Mesodermal cell (in vitro differentiated cells): ENCODE data around the gene IFT81.

ENCODE experiments used
- H3K27ac ChIP-seq: 2 replicates; pipeline ENCODE4 v1.7.0; 2013; ENCODE audit warnings: mild to moderate bottlenecking, low read depth, low read length, moderate library complexity; ENCODE audit not compliant: severe bottlenecking
- H3K36me3 ChIP-seq: 2 replicates; pipeline ENCODE4 v1.7.1; 2013; ENCODE audit warnings: mild to moderate bottlenecking, low read length, moderate library complexity; ENCODE audit not compliant: control insufficient read depth, insufficient read depth
- H3K4me1 ChIP-seq: one replicate; pipeline ENCODE4 v1.7.1; 2013; ENCODE audit warnings: mild to moderate bottlenecking, low read length; ENCODE audit not compliant: insufficient read depth, control insufficient read depth, poor library complexity, severe bottlenecking
- H3K4me3 ChIP-seq: 2 replicates; pipeline ENCODE4 v1.7.0; 2013; ENCODE audit warnings: low read length, control low read depth, mild to moderate bottlenecking; ENCODE audit not compliant: insufficient read depth, poor library complexity, severe bottlenecking; ENCODE audit errors: extremely low read depth
- H3K9me3 ChIP-seq: 2 replicates; pipeline ENCODE4 v1.7.1; 2013; ENCODE audit warnings: mild to moderate bottlenecking, low read length, moderate library complexity; ENCODE audit not compliant: control insufficient read depth
- WGBS, 2 experiments: methylation state at CpG; one replicate each; pipeline ENCODE4 v1.1.5; 2013; ENCODE audit warnings: missing lambda C conversion rate in 2 of 2; ENCODE audit not compliant: insufficient coverage in 2 of 2; 5-methylcytosine and 5-hydroxymethylcytosine counted together

The IFT81 gene

DNA sequence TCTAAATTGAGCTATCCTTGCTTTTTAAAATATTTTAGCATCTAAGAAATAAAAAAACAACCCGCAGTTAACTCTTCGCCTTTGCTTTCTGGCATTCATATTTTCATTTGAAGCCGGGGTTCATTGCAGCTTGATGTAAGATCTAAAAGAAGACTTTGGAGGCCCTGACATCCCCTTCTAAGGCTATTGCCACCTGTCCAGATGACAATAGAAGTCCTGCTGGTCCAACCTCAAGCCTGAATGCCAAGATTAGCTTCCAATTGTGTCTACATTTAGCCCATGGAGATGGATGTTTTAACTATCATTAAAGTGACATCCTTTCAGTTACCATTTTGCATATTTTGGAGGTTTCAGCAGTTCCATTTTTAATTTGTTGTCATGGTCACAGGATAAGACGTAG lies 105.3 kb downstream of the IFT81 start:
- WGBS, 2 experiments = 94 to 100% methylated on average over 2 of the region's 4 CpGs
- H3K36me3 ChIP-seq = no peaks in the 10 kb centered on the region
- H3K9me3 ChIP-seq = no peaks in the 10 kb centered on the region
- no peak overlapping the region for H3K27ac ChIP-seq
- peaks cover 6% of the 10 kb centered on the region for H3K4me1 ChIP-seq
- H3K4me3 ChIP-seq = no peak overlapping the region

DNA sequence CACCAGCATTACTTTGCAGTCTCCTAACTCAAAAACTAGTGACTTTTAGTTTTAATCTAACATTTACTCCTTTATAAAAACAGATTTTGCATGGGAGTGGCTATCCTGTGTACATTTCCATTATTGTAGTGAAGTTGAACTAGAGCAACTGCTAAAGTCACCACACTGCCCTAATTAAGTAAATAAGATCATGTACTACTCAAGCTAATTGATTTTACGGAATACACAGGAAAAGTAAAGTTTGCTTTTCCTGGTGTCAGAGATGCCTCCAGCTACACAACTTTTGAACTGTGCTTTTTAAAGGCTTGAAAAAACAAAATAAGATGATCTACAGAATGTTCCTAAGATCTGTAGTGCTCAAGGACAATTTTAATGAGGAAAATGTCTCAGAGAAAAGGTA lies 106.5 kb downstream of the IFT81 start:
- H3K27ac ChIP-seq = no peak overlapping the region
- WGBS, 2 experiments = 100% methylated on average over 1 of the region's 1 CpG; no CpG with 5 or more reads in 1 of the 2 experiments
- H3K4me1 ChIP-seq = peaks cover 6% of the 10 kb centered on the region
- H3K9me3 ChIP-seq = no peaks in the 10 kb centered on the region
- no peaks in the 10 kb centered on the region for H3K36me3 ChIP-seq
- H3K4me3 ChIP-seq = no peak overlapping the region

DNA sequence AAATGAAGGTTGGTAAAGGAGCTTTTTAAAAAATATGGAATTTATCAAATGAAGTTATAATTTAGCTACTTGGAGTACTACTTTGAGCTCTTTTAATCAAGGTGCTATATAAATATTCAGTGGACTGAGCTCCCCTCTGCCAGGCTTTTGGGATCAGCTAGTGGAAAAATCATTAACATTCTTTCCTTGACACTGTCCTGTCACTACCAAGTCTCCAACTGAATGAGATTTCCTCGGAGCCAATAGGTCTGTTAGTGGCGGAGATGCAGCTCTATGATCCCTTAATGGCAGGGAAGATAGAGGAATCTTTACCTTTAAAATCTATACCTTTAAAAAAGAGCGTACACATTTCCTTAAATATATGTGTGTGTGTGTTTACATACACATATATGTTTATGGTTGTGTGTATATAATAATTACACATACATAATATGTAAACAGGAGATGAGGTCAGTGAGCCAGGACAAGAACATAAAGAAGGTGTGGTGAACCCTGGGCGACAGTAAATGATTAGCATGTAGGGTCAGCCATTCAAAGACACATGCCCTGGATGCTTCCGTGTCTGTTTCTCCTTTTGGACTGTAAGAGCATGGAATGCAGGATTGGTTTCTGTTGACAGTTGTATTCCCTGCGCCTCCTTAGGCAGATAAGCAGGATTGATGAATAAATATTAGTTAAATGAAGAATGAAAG lies 109.2 kb downstream of the IFT81 start:
- Histone ChIP-seq H3K27ac (peak overlapping the region; percentile 52), H3K36me3 (no peaks in the 10 kb centered on the region), H3K4me1 (peaks cover 6% of the 10 kb centered on the region), H3K4me3 (no peak overlapping the region), H3K9me3 (no peaks in the 10 kb centered on the region)
- 53 to 81% methylated on average over 2 to 4 of the region's 6 CpGs for WGBS, 2 experiments

DNA sequence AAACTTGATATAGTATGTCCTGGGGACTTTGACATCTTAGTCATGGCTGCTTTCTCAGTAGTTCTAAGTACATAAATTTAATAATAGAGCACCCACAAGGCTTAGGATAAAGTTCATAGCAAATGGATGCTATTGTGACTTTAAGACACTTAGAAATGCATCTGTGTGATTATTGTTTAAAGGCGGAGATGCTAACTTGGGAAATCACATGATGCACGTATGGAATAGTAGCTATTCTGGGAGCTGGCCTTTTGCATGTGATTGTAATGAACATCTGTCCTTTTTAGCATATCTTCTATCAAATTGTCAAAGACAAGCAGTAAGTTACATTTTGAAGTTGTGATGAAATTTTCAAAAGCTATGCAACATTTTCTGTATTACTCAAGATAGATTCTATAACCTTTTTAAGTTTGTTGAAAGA lies 110.2 kb downstream of the IFT81 start:
- Histone ChIP-seq H3K4me3 (no peak overlapping the region), H3K9me3 (no peaks in the 10 kb centered on the region), H3K36me3 (no peaks in the 10 kb centered on the region), H3K4me1 (peaks cover 6% of the 10 kb centered on the region), H3K27ac (no peak overlapping the region)
- 86% methylated on average over 1 of the region's 2 CpGs; no CpG with 5 or more reads in 1 of the 2 experiments for whole genome bisulfite sequencing, 2 experiments

DNA sequence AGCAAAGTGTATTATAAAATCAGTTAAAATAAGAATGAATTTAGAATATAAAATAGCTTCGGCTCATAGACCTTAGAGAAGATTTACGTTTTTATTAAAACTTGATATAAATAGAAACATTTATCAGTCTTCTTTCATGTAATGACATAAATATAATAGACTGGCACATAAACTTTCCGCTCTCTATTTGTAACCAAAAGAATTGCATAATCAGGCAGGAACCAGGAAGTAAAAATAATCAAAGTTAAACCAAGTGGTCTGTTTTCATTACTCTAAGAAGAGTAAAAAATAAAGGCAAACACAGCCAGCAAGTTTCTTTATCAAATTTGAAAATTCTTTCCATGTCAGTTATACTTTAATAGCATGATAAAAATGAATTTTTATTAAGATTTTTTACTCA lies 110.6 kb downstream of the IFT81 start:
- WGBS, 2 experiments = no CpG with 5 or more reads among the region's 3 CpGs
- Histone ChIP-seq H3K36me3 (no peaks in the 10 kb centered on the region), H3K4me1 (peaks cover 6% of the 10 kb centered on the region), H3K4me3 (no peak overlapping the region), H3K9me3 (no peaks in the 10 kb centered on the region), H3K27ac (no peak overlapping the region)

DNA sequence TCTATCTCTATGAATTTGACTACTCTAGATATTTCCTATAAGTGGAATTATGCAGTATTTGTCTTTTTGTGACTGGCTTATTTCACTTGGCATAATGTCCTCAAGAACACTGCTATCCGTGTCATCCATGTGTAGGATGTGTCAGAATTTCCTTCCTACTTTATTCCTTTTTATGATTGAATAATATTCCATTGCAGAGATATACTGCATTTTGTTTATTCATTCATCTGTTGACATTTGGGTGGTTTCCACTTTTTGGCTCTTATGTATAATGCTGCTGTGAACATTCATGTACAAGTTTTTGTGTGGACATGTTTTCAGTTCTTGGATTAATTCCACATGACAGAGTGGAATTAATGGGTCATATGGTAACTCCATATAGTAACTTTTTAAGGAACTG lies 111.2 kb downstream of the IFT81 start:
- WGBS, 2 experiments = no CpG with 5 or more reads among the region's 1 CpG

DNA sequence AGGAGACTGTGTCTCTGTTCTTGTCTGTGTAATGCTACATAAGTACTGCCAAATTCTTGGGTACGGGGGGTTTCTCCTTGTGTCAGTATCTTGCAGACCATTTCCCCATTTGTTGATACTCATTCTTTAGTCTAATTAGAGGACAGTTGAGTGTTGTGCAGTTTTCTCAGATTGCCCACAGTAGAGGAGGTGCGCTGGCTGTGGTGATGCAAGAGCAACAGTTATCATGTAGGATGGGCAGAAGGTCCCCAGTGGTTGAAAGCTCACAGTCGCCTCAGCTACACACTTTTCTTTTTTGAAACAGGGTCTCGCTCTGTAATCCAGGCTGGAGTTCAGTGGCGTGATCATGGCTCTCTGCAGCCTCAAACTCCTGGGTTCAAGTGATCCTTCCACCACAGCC lies 119.1 kb downstream of the IFT81 start:
- Histone ChIP-seq H3K9me3 (no peaks in the 10 kb centered on the region), H3K4me1 (peaks cover 14% of the 10 kb centered on the region), H3K4me3 (no peak overlapping the region), H3K27ac (no peak overlapping the region), H3K36me3 (peaks cover 2% of the 10 kb centered on the region)
- 88 to 97% methylated on average over 4 of the region's 5 CpGs for WGBS, 2 experiments

More for the DNA sequence above, 111.2 kb downstream of the IFT81 start:
- no peaks in the 10 kb centered on the region for H3K36me3 ChIP-seq
- no peaks in the 10 kb centered on the region for H3K9me3 ChIP-seq
- H3K4me1 ChIP-seq = peaks cover 6% of the 10 kb centered on the region
- H3K27ac ChIP-seq = no peak overlapping the region
- H3K4me3 ChIP-seq = no peak overlapping the region

DNA sequence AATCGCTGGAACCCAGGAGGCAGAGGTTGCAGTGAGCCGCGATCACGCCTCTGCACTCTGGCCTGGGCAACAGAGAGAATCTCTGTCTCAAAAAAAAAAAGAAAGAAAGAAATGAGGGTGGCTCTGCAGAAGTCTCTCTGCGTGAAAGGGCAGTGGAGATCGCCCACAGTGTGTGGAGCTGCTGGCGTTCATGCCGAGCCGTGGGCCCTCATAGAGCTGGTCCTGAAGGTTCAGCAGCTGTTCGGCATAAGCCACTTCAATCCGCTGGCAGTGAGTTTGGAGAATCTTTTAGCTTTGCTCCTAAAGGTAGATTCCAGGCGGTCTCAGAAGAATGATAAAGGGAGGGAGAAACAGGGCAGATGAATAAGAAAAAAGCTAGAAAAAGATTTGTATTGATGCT lies 120.2 kb downstream of the IFT81 start:
- Histone ChIP-seq H3K36me3 (peaks cover 2% of the 10 kb centered on the region), H3K27ac (peak overlapping the region; percentile 8), H3K4me3 (no peak overlapping the region), H3K9me3 (no peaks in the 10 kb centered on the region), H3K4me1 (peaks cover 14% of the 10 kb centered on the region)
- 90 to 95% methylated on average over 10 to 12 of the region's 12 CpGs for WGBS, 2 experiments

DNA sequence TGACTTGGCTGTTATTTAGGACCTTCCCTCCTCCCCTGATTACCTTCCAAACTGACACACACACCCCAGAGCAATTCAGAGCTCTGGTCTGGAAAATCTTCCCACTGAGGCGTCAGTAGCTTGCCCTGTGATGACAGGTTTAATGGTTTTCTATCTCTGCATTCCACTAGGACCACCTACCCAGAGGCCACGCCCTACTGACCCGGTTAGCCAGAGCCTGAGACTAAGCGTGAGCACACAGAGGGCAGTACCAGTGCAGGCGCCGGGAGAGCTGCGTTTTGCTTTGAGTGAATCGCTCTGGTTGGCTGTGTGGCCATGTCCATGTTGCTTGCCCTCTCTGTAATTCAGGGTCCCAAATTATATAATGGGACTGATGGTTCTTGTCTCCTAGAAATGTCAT lies 120.7 kb downstream of the IFT81 start:
- Histone ChIP-seq H3K36me3 (peaks cover 2% of the 10 kb centered on the region), H3K9me3 (no peaks in the 10 kb centered on the region), H3K27ac (peak overlapping the region; percentile 8), H3K4me1 (peaks cover 14% of the 10 kb centered on the region), H3K4me3 (no peak overlapping the region)
- 6 to 17% methylated on average over 2 to 7 of the region's 8 CpGs for WGBS, 2 experiments

DNA sequence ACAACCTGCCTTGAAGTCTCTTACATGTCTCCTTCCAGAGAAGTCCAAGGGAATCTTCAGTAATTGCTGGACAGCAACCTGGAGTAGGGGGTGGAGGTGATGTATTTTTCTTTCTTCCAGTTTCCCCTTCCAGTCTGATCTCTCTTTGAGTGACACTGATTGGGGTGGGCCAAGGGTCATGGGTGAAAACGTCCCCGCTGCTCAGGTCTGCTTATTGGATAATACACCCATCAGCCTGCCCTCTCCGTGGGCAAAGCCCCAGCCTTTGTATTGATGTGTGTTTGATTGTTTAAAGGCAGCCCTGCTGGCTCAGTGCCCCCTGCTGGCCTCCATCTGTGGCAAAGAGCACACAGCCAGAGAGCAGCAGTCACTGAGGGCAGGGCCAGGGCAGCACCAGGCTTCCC lies 121.2 kb downstream of the IFT81 start:
- H3K4me1 ChIP-seq = peaks cover 14% of the 10 kb centered on the region
- no peak overlapping the region for H3K27ac ChIP-seq
- no peak overlapping the region for H3K4me3 ChIP-seq
- peaks cover 2% of the 10 kb centered on the region for H3K36me3 ChIP-seq
- no peaks in the 10 kb centered on the region for H3K9me3 ChIP-seq
- 50% methylated on average over 1 of the region's 3 CpGs; no CpG with 5 or more reads in 1 of the 2 experiments for WGBS, 2 experiments

DNA sequence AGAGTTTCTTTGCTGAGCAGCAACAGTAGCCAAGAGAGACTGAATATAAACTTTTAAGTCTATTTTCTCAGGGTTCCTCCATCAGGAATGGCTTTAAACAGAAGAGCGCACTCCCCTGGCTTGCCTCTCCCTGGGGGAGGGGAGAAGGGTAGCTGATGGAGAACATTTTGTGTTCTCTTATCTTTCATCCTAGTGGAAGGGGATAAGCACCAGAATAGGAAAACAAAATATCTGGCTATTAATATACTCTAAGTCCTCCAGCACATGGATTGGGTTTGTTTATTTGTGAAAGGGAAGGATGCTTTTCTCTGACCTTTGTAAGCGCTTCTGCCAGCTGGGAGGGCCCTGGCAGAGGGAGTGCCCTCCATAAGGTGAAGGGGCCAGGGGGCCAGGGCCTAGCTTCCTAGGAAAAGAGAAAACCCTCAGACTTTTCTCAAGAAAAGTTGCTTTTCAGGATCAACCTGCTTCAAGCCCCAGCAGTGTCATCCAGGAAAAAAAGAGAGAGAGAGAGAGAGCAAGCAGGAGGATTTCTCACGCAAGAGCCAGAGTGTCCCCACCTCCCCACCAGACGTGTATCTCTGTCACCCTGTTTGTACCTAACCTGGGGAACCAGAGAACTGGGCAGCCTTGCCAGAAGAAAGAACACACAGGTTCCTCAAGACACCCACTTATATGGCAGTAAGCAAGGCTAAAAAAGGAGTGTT lies 122.6 kb downstream of the IFT81 start:
- no peaks in the 10 kb centered on the region for H3K9me3 ChIP-seq
- H3K27ac ChIP-seq = no peak overlapping the region
- 100% methylated on average over 1 of the region's 4 CpGs; no CpG with 5 or more reads in 1 of the 2 experiments for WGBS, 2 experiments
- peaks cover 2% of the 10 kb centered on the region for H3K36me3 ChIP-seq
- peaks cover 14% of the 10 kb centered on the region for H3K4me1 ChIP-seq
- H3K4me3 ChIP-seq = no peak overlapping the region
